GM23338 (cell line): ENCODE measurements around the gene RPL26. TPM values are rescaled to one million over a fixed set of nuclear protein-coding genes. Genes with fewer than 3 reads are reported as not detected.

Experiments used
- ATAC-seq: fragments of 200-7000 bp; cut with Tn5 transposase; 3 replicates; pipeline ENCODE4 v1.9.1; 2020
- DNase-seq: peaks from one replicate; pipeline ENCODE4 v3.0.0-alpha.2; 2015; ENCODE audit warnings: low spot score
- H2AFZ ChIP-seq: fragments of 200-600 bp; sonication (generic); 2 replicates; pipeline ENCODE4 v1.8.0; 2016; ENCODE audit warnings: antibody characterized with exemption, mild to moderate bottlenecking, moderate library complexity
- H3F3A ChIP-seq: fragments of 200-600 bp; sonication (generic); replicated peaks from 2 replicates; pipeline ENCODE4 v1.8.0; 2017; ENCODE audit warnings: antibody characterized with exemption, mixed run types, low read depth
- H3K27ac ChIP-seq: fragments of 200-600 bp; sonication (generic); 2 replicates; pipeline ENCODE4 v1.6.1; 2016; ENCODE audit warnings: low read depth
- H3K27me3 ChIP-seq: fragments of 200-600 bp; sonication (generic); 2 replicates; pipeline ENCODE4 v1.8.0; 2016; ENCODE audit warnings: mild to moderate bottlenecking, mixed run types, moderate library complexity; ENCODE audit not compliant: insufficient read depth
- H3K36me3 ChIP-seq: fragments of 200-600 bp; sonication (generic); 2 replicates; pipeline ENCODE4 v1.8.0; 2016; ENCODE audit warnings: mild to moderate bottlenecking; ENCODE audit not compliant: insufficient read depth
- H3K4me1 ChIP-seq: fragments of 200-600 bp; sonication (generic); 2 replicates; pipeline ENCODE4 v1.8.0; 2016; ENCODE audit warnings: mild to moderate bottlenecking, moderate library complexity; ENCODE audit not compliant: insufficient read depth
- H3K4me2 ChIP-seq: fragments of 200-600 bp; sonication (generic); 2 replicates; pipeline ENCODE4 v1.7.1; 2017; ENCODE audit warnings: mixed run types
- H3K4me3 ChIP-seq: fragments of 200-600 bp; sonication (generic); 2 replicates; pipeline ENCODE4 v1.6.1; 2016; ENCODE audit warnings: mixed run types
- H3K79me2 ChIP-seq: fragments of 200-600 bp; sonication (generic); replicated peaks from 2 replicates; pipeline ENCODE4 v1.8.0; 2017; ENCODE audit warnings: mild to moderate bottlenecking; ENCODE audit not compliant: insufficient read depth
- H3K9me2 ChIP-seq: fragments of 200-600 bp; sonication (generic); 2 replicates; pipeline ENCODE4 v1.8.0; 2017; ENCODE audit not compliant: insufficient read depth
- H4K20me1 ChIP-seq: fragments of 200-600 bp; sonication (generic); replicated peaks from 2 replicates; pipeline ENCODE4 v1.8.0; 2017; ENCODE audit warnings: mild to moderate bottlenecking; ENCODE audit not compliant: insufficient read depth
- H3K27ac Mint-ChIP-seq: 2 replicates; pipeline ENCODE4 v1.8.0; 2020; ENCODE audit warnings: inconsistent platforms, mild to moderate bottlenecking, moderate library complexity, mixed read lengths
- H3K27me3 Mint-ChIP-seq: 3 replicates; pipeline ENCODE4 v1.8.0; 2022; ENCODE audit warnings: low read depth, mild to moderate bottlenecking, moderate library complexity, mixed read lengths, inconsistent platforms; ENCODE audit not compliant: insufficient read depth, poor library complexity
- H3K36me3 Mint-ChIP-seq: 3 replicates; pipeline ENCODE4 v1.8.0; 2021; ENCODE audit warnings: low read depth, mild to moderate bottlenecking, inconsistent platforms, moderate library complexity, mixed read lengths
- H3K4me1 Mint-ChIP-seq: 3 replicates; pipeline ENCODE4 v1.8.0; 2020; ENCODE audit warnings: mild to moderate bottlenecking, inconsistent platforms, mixed read lengths
- H3K4me3 Mint-ChIP-seq: 3 replicates; pipeline ENCODE4 v1.8.0; 2021; ENCODE audit warnings: moderate library complexity, mild to moderate bottlenecking, inconsistent platforms, mixed read lengths
- H3K9me3 Mint-ChIP-seq: 3 replicates; pipeline ENCODE4 v1.8.0; 2020; ENCODE audit warnings: moderate library complexity, mild to moderate bottlenecking, inconsistent platforms, mixed read lengths
- CREB1 ChIP-seq: fragments of 250-450 bp; sonication (Bioruptor Pico); IDR thresholded peaks from 2 replicates; pipeline ENCODE4 v1.5.0; 2020; ENCODE audit warnings: low read depth, mild to moderate bottlenecking, moderate library complexity
- CTCF ChIP-seq, 2 experiments: fragments of 200-600 bp in 1 of 2; sonication (generic) in 1 of 2; conservative IDR thresholded peaks; 2 replicates each; pipeline versions ENCODE4 v1.5.1 to v1.6.1; 2016 to 2017; ENCODE audit warnings: antibody characterized with exemption in 2 of 2, low read depth in 2 of 2, mild to moderate bottlenecking in 2 of 2, moderate library complexity in 1 of 2
- ETS1 ChIP-seq: IDR thresholded peaks from 2 replicates; pipeline ENCODE4 v1.6.1; 2016; ENCODE audit warnings: antibody characterized with exemption
- EZH2 ChIP-seq: fragments of 200-600 bp; sonication (generic); IDR thresholded peaks from one replicate; pipeline ENCODE4 v1.8.0; 2017; ENCODE audit warnings: antibody characterized with exemption, mild to moderate bottlenecking, low read depth; ENCODE audit not compliant: unreplicated experiment
- EZH2phosphoT487 ChIP-seq: fragments of 200-600 bp; sonication (generic); IDR thresholded peaks from one replicate; pipeline ENCODE4 v1.8.1; 2018; ENCODE audit warnings: antibody characterized with exemption; ENCODE audit not compliant: unreplicated experiment
- JUNB ChIP-seq: IDR thresholded peaks from one replicate; pipeline ENCODE4 v1.6.1; 2016; ENCODE audit warnings: antibody characterized with exemption; ENCODE audit not compliant: unreplicated experiment
- NANOG ChIP-seq: IDR thresholded peaks from 2 replicates; pipeline ENCODE4 v1.6.1; 2016; ENCODE audit warnings: antibody characterized with exemption, borderline replicate concordance
- POLR2AphosphoS5 ChIP-seq: IDR thresholded peaks from 2 replicates; pipeline ENCODE4 v1.6.1; 2016; ENCODE audit warnings: antibody characterized with exemption, low read depth
- REST ChIP-seq: IDR thresholded peaks from one replicate; pipeline ENCODE4 v1.6.1; 2018; ENCODE audit warnings: antibody characterized with exemption; ENCODE audit not compliant: unreplicated experiment
- STAT1 ChIP-seq: IDR thresholded peaks from one replicate; pipeline ENCODE4 v1.6.1; 2016; ENCODE audit warnings: antibody characterized with exemption; ENCODE audit not compliant: unreplicated experiment
- ZNF114 ChIP-seq: fragments of 250-450 bp; sonication (Bioruptor Pico); IDR thresholded peaks from 2 replicates; pipeline ENCODE4 v1.5.0; 2020; ENCODE audit warnings: mild to moderate bottlenecking, moderate library complexity
- ZNF331 ChIP-seq: fragments of 250-450 bp; sonication (Bioruptor Pico); IDR thresholded peaks from 2 replicates; pipeline ENCODE4 v1.5.0; 2020; ENCODE audit warnings: low read depth, mild to moderate bottlenecking, moderate library complexity
- ZNF462 ChIP-seq: fragments of 250-450 bp; sonication (Bioruptor Pico); IDR thresholded peaks from 2 replicates; pipeline ENCODE4 v1.5.0; 2020; ENCODE audit warnings: mild to moderate bottlenecking, moderate library complexity
- long read RNA-seq: library from polyadenylated mRNA; unstranded; transcript quantifications from one replicate; pipeline ENCODE4 v2.0.0, GENCODE V29; 2020; ENCODE audit not compliant: unreplicated experiment
- polyA plus RNA-seq: library from polyadenylated mRNA; unstranded; fragments of >200 nt; fragmentation: Nextera tagmentation; extraction: Ambion mirVana; gene quantifications from 2 replicates; pipeline ENCODE4 v1.2.1, GENCODE V29; 2016
- total RNA-seq: library from RNA; depleted of rRNA; stranded (reverse); fragments of >200 nt; shearing (Covaris generic); gene quantifications from 2 replicates; pipeline ENCODE4 v1.2.3, GENCODE V29; 2014; rRNA removed

RPL26 gene
- total RNA-seq (3,158 and 4,450 TPM in 2 replicates), polyA plus RNA-seq (2,274 and 2,541 TPM in 2 replicates)
- long read RNA-seq, transcript RPL26-206 (4 exons, 763 nt): minor isoform, 8 of 2,094 reads
- long read RNA-seq, transcript RPL26-209 (4 exons, 870 nt): minor isoform, 33 of 2,094 reads
- long read RNA-seq, transcript RPL26-214 (4 exons, 528 nt): major isoform, 1,813 of 2,094 reads
- long read RNA-seq, partial matches to known transcripts: 142 of 2,094 reads
- long read RNA-seq, other reads (novel, unspliced or antisense): 92 of 2,094 reads

GRCh38 chr17:8383143-8383822, at the start of gene RPL26:
RPL26 (minus strand) TSS chr17:8383193; CDS start chr17:8382310, 883 bp downstream.
- TF ChIP-seq ZNF114 (CRISPR knock-in tag): no peak
- TF ChIP-seq STAT1: no peak
- no peak for TF ChIP-seq ZNF331 (CRISPR knock-in tag)
- TF ChIP-seq ETS1: peak; percentile 93
- TF ChIP-seq ZNF462 (CRISPR knock-in tag): no peak
- TF ChIP-seq POLR2AphosphoS5: peak; percentile 98; the same call in 1 of the 2 replicates
- peak; percentile 78 to 88 for TF ChIP-seq CTCF (conservative IDR thresholded peaks at IDR 0.05; ENCODE audit: low read depth in 2 of 2)
- TF ChIP-seq JUNB: no peak
- TF ChIP-seq REST: no peak
- TF ChIP-seq CREB1 (CRISPR knock-in tag): peak; percentile 22; the same call in 1 of the 2 replicates
- TF ChIP-seq EZH2phosphoT487: no peak
- TF ChIP-seq EZH2: no peak
- TF ChIP-seq NANOG: no peak
- peaks cover 3% of the 10 kb centered on the region; the same call in 1 of the 3 replicates for H3K9me3 Mint-ChIP-seq
- Histone ChIP-seq H3K27me3 (no peaks in the 10 kb centered on the region), H3K4me3 (peak within 1 kb of the TSS; percentile 93), H2AFZ (peak within 1 kb of the TSS; percentile 93), H3K36me3 (peaks cover 39% of the 10 kb centered on the region), H3K4me2 (peak within 1 kb of the TSS; percentile 85), H4K20me1 (peaks cover 32% of the 10 kb centered on the region), H3K4me1 (peaks cover 29% of the 10 kb centered on the region), H3K27ac (peak within 1 kb of the TSS; percentile 99), H3K79me2 (peaks cover 46% of the 10 kb centered on the region), H3F3A (peaks cover 43% of the 10 kb centered on the region), H3K9me2 (no peaks in the 10 kb centered on the region)
- peak; percentile 100 for DNase-seq
- H3K36me3 Mint-ChIP-seq: peaks cover 54% of the 10 kb centered on the region
- H3K4me3 Mint-ChIP-seq: peak within 1 kb of the TSS; percentile 100
- H3K27me3 Mint-ChIP-seq: peaks cover 21% of the 10 kb centered on the region
- H3K4me1 Mint-ChIP-seq: peaks cover 39% of the 10 kb centered on the region
- ATAC-seq: peak; percentile 88
- H3K27ac Mint-ChIP-seq: peak within 1 kb of the TSS; percentile 100
